WTC11 (cell line): ENCODE measurements around the gene NXPH4.

Source experiments
- JUN ChIP-seq: sonication (generic); formaldehyde crosslinking; IDR thresholded peaks from 2 replicates; pipeline ENCODE4 v1.8.0; 2023; ENCODE audit warnings: mild to moderate bottlenecking, missing genetic modification reagents
- NR2C2 ChIP-seq: sonication (generic); formaldehyde crosslinking; IDR thresholded peaks from 2 replicates; pipeline ENCODE4 v1.8.0; 2022; ENCODE audit warnings: mild to moderate bottlenecking, missing genetic modification reagents
- TF ChIP-seq, protein P1 (sequence below): sonication (generic); formaldehyde crosslinking; IDR thresholded peaks from 2 replicates; pipeline ENCODE4 v1.8.0; 2022; ENCODE audit warnings: mild to moderate bottlenecking, missing genetic modification reagents
- TF ChIP-seq, protein P2 (sequence below): sonication (generic); formaldehyde crosslinking; IDR thresholded peaks from 2 replicates; pipeline ENCODE4 v1.8.1; 2022; ENCODE audit warnings: low read depth, missing genetic modification reagents, borderline replicate concordance

DNA sequence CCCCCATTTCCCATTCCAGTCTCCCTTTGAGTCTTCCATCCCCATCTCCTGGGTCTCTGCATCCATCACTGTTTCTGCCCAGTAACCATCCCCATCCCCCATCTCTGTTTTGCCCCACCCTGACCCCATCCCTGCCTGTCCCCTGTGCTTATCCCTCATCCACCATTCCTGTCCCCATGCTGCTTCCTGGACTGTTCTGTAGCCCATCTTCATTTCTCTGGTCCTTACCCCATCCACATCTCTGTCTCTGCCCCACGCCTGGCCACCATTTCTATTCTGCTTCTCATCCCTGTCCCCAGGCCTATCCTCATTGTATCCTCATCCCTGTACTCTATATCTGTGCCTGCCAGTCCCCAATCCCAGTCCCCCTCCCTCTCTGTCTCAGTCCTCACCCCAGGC, 4.2 kb downstream of the NXPH4 start:
- TF ChIP-seq, protein P1, sequence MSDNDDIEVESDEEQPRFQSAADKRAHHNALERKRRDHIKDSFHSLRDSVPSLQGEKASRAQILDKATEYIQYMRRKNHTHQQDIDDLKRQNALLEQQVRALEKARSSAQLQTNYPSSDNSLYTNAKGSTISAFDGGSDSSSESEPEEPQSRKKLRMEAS = no peak
- TF ChIP-seq, protein P2, sequence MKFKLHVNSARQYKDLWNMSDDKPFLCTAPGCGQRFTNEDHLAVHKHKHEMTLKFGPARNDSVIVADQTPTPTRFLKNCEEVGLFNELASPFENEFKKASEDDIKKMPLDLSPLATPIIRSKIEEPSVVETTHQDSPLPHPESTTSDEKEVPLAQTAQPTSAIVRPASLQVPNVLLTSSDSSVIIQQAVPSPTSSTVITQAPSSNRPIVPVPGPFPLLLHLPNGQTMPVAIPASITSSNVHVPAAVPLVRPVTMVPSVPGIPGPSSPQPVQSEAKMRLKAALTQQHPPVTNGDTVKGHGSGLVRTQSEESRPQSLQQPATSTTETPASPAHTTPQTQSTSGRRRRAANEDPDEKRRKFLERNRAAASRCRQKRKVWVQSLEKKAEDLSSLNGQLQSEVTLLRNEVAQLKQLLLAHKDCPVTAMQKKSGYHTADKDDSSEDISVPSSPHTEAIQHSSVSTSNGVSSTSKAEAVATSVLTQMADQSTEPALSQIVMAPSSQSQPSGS (CRISPR knock-in tag) = no peak
- TF ChIP-seq JUN (CRISPR knock-in tag) (no peak), NR2C2 (CRISPR knock-in tag) (no peak)
